HepG2 (cell line): ENCODE results near the gene ANKRD42. TPM values are rescaled to one million over a fixed set of nuclear protein-coding genes. Genes with fewer than 3 reads are reported as not detected.
A peak's percentile ranks its signal among the peaks of the same experiment; 100 is the strongest.

ENCODE experiments used
- ATF7 ChIP-seq, 2 experiments: fragments of 450-650 bp in 1 of 2; sonication (generic) in 1 of 2; formaldehyde crosslinking in 1 of 2; IDR thresholded peaks; 2 replicates each; pipeline versions ENCODE4 v1.4.0 to v1.6.1; 2016 to 2020; ENCODE audit warnings: antibody characterized with exemption in 1 of 2, mild to moderate bottlenecking in 1 of 2, missing genetic modification reagents in 1 of 2
- ATRX ChIP-seq: sonication (generic); formaldehyde crosslinking; IDR thresholded peaks from 2 replicates; pipeline ENCODE4 v1.4.0; 2020; ENCODE audit warnings: missing genetic modification reagents, borderline replicate concordance
- CREM ChIP-seq, 2 experiments: sonication (generic) in 1 of 2; formaldehyde crosslinking in 1 of 2; IDR thresholded peaks; 2 replicates each; pipeline versions ENCODE4 v1.4.0 to v1.6.1; 2016 to 2020; ENCODE audit warnings: antibody characterized with exemption in 1 of 2, mild to moderate bottlenecking in 1 of 2, missing genetic modification reagents in 1 of 2
- EHMT2 ChIP-seq: fragments of 200-600 bp; sonication (generic); IDR thresholded peaks from 2 replicates; pipeline ENCODE4 v1.7.0; 2017; ENCODE audit warnings: antibody characterized with exemption, low read depth, low read length, borderline replicate concordance
- ELF3 ChIP-seq: IDR thresholded peaks from 2 replicates; pipeline ENCODE4 v1.6.1; 2016; ENCODE audit warnings: missing genetic modification reagents, missing compliant biosample characterization
- ETV5 ChIP-seq: IDR thresholded peaks from 2 replicates; pipeline ENCODE4 v1.6.1; 2018; ENCODE audit warnings: missing biosample characterization, missing genetic modification reagents, inconsistent platforms, borderline replicate concordance
- HNF4A ChIP-seq: sonication (generic); formaldehyde crosslinking; IDR thresholded peaks from 2 replicates; pipeline ENCODE4 v1.4.0; 2020; ENCODE audit warnings: missing genetic modification reagents
- IKZF1 ChIP-seq: fragments of 450-650 bp; IDR thresholded peaks from 2 replicates; pipeline ENCODE4 v1.7.1; 2016
- ISL2 ChIP-seq: sonication (generic); formaldehyde crosslinking; IDR thresholded peaks from 2 replicates; pipeline ENCODE4 v1.5.0; 2020; ENCODE audit warnings: missing genetic modification reagents
- MZF1 ChIP-seq: sonication (generic); formaldehyde crosslinking; IDR thresholded peaks from 2 replicates; pipeline ENCODE4 v1.8.1; 2023; ENCODE audit warnings: mild to moderate bottlenecking, missing genetic modification reagents, borderline replicate concordance
- NAIF1 ChIP-seq: sonication (generic); formaldehyde crosslinking; IDR thresholded peaks from 2 replicates; pipeline ENCODE4 v1.5.0; 2020; ENCODE audit warnings: mild to moderate bottlenecking, missing genetic modification reagents, borderline replicate concordance
- NCOR1 ChIP-seq: fragments of 200-600 bp; sonication (generic); IDR thresholded peaks from 2 replicates; pipeline ENCODE4 v1.7.0; 2017; ENCODE audit warnings: antibody characterized with exemption, low read length, borderline replicate concordance
- SATB2 ChIP-seq: sonication (generic); formaldehyde crosslinking; IDR thresholded peaks from 2 replicates; pipeline ENCODE4 v1.5.0; 2020; ENCODE audit warnings: missing genetic modification reagents
- SKI ChIP-seq: fragments of 450-650 bp; IDR thresholded peaks from one replicate; pipeline ENCODE4 v1.6.1; 2018; ENCODE audit warnings: mild to moderate bottlenecking; ENCODE audit not compliant: partially characterized antibody
- SMC3 ChIP-seq: IDR thresholded peaks from 2 replicates; pipeline ENCODE4 v1.6.1; 2011; ENCODE audit warnings: low read length, improper control_type of control experiment
- SOX6 ChIP-seq, 2 experiments: fragments of 450-650 bp in 1 of 2; sonication (generic) in 1 of 2; formaldehyde crosslinking in 1 of 2; IDR thresholded peaks; 2 replicates each; pipeline versions ENCODE4 v1.4.0 to v1.6.1; 2017 to 2020; ENCODE audit warnings: antibody characterized with exemption in 1 of 2, mild to moderate bottlenecking in 1 of 2, missing genetic modification reagents in 1 of 2
- SP140L ChIP-seq: sonication (generic); formaldehyde crosslinking; IDR thresholded peaks from 2 replicates; pipeline ENCODE4 v1.4.0; 2020; ENCODE audit warnings: missing genetic modification reagents, borderline replicate concordance
- SRY ChIP-seq: sonication (generic); formaldehyde crosslinking; IDR thresholded peaks from 2 replicates; pipeline ENCODE4 v1.8.0; 2022; ENCODE audit warnings: mild to moderate bottlenecking, missing genetic modification reagents
- TBP ChIP-seq: sonication (generic); formaldehyde crosslinking; IDR thresholded peaks from 2 replicates; pipeline ENCODE4 v1.5.0; 2020; ENCODE audit warnings: missing genetic modification reagents
- ZFX ChIP-seq: sonication (generic); formaldehyde crosslinking; IDR thresholded peaks from 2 replicates; pipeline ENCODE4 v1.4.0; 2020; ENCODE audit warnings: mild to moderate bottlenecking, low read depth, missing genetic modification reagents, moderate library complexity
- ZMYM2 ChIP-seq: sonication (generic); formaldehyde crosslinking; IDR thresholded peaks from 2 replicates; pipeline ENCODE4 v1.8.0; 2022; ENCODE audit warnings: mild to moderate bottlenecking, missing genetic modification reagents
- ZNF232 ChIP-seq: sonication (generic); formaldehyde crosslinking; IDR thresholded peaks from 2 replicates; pipeline ENCODE4 v1.4.0; 2020; ENCODE audit warnings: missing genetic modification reagents, borderline replicate concordance
- ZNF274 ChIP-seq: sonication (generic); formaldehyde crosslinking; IDR thresholded peaks from 2 replicates; pipeline ENCODE4 v1.5.1; 2020; ENCODE audit warnings: mild to moderate bottlenecking, missing genetic modification reagents
- ZNF292 ChIP-seq: sonication (generic); formaldehyde crosslinking; IDR thresholded peaks from 2 replicates; pipeline ENCODE4 v1.8.1; 2022; ENCODE audit warnings: mild to moderate bottlenecking, low read depth, missing genetic modification reagents, borderline replicate concordance
- ZNF3 ChIP-seq: IDR thresholded peaks from 2 replicates; pipeline ENCODE4 v1.7.0; 2017; ENCODE audit warnings: inconsistent platforms
- ZNF326 ChIP-seq: sonication (generic); formaldehyde crosslinking; IDR thresholded peaks from 2 replicates; pipeline ENCODE4 v1.4.0; 2020; ENCODE audit warnings: missing genetic modification reagents, borderline replicate concordance
- ZNF343 ChIP-seq: sonication (generic); formaldehyde crosslinking; IDR thresholded peaks from 2 replicates; pipeline ENCODE4 v1.4.0; 2020; ENCODE audit warnings: mild to moderate bottlenecking, missing genetic modification reagents
- ZNF629 ChIP-seq: sonication (generic); formaldehyde crosslinking; conservative IDR thresholded peaks from 2 replicates; pipeline ENCODE4 v1.5.0; 2020; ENCODE audit warnings: missing genetic modification reagents
- ZNF761 ChIP-seq: sonication (generic); formaldehyde crosslinking; conservative IDR thresholded peaks from 2 replicates; pipeline ENCODE4 v1.4.0; 2020; ENCODE audit warnings: mild to moderate bottlenecking, missing genetic modification reagents
- ZNF776 ChIP-seq: sonication (generic); formaldehyde crosslinking; IDR thresholded peaks from 2 replicates; pipeline ENCODE4 v1.4.0; 2020; ENCODE audit warnings: mild to moderate bottlenecking, missing genetic modification reagents
- polyA plus RNA-seq, 8 experiments: library from polyadenylated mRNA; depleted of rRNA in 3 of 8; stranded (reverse) in 7 of 8; unstranded in 1 of 8; fragments of >200 nt; fragmentation: Illumina TruSeq in 4 of 8; extraction: Trizol in 4 of 8; gene quantifications; 2 replicates each; pipeline versions ENCODE4 v1.2.1 to v1.2.3, GENCODE V29; 2011 to 2016; ENCODE audit warnings: low read depth in 4 of 8, missing spikeins in 1 of 8, mixed read lengths in 1 of 8; ENCODE audit not compliant: insufficient read depth in 1 of 8
- total RNA-seq, 5 experiments: library from RNA; depleted of rRNA; stranded (reverse); fragments of >200 nt; fragmentation: Illumina TruSeq; extraction: Trizol; gene quantifications; 2 replicates each; pipeline ENCODE4 v1.2.3, GENCODE V29; 2016; ENCODE audit warnings: low read depth in 1 of 5
- TF ChIP-seq, protein P1 (sequence below): sonication (generic); formaldehyde crosslinking; IDR thresholded peaks from 2 replicates; pipeline ENCODE4 v1.4.0; 2020; ENCODE audit warnings: missing genetic modification reagents, mild to moderate bottlenecking, borderline replicate concordance
- TF ChIP-seq, protein P2 (sequence below): IDR thresholded peaks from 2 replicates; pipeline ENCODE4 v1.6.1; 2016; ENCODE audit warnings: low read depth

Gene ANKRD42
- total and polyA plus RNA-seq, 2 of the 13 experiments (the other 11 are each of a cell fraction or from before 2014, with no cell fraction given), result 2.2 to 3.7 TPM

DNA sequence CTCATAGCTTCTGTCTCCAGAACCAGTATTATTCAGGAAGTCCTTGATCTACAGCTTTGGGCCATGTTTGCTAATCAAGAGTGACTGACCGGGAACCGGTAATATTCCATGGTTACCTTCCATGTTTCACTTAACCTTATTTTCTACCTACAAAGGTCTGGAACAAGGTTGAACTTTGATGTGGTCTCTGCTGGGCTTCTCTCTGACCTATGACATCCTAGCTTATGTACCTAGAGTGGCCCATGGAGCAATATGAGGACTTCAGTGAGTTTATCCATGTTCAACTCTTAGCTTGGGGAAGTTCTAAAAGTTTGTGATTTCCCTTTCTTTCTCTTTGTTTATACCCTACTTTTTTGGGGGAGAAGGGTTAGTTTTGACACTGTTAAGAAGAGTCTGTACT is 59.4 kb downstream of the ANKRD42 start (continued):
- no peak for TF ChIP-seq ZNF326
- no peak for TF ChIP-seq MZF1
- TF ChIP-seq ATRX (CRISPR knock-in tag), result no peak
- TF ChIP-seq ZNF776 (CRISPR knock-in tag), result no peak
- TF ChIP-seq SP140L (CRISPR knock-in tag), result no peak
- TF ChIP-seq SATB2 (CRISPR knock-in tag), result no peak
- TF ChIP-seq ELF3 (CRISPR knock-in tag), result peak; percentile 82
- TF ChIP-seq ISL2 (CRISPR knock-in tag), result peak; percentile 77; the same call in 1 of the 2 replicates
- peak; percentile 48; the same call in 1 of the 2 replicates for TF ChIP-seq ETV5 (CRISPR knock-in tag)
- peak; percentile 64 for TF ChIP-seq CREM (IDR thresholded peaks at IDR 0.05)
- TF ChIP-seq CREM (CRISPR knock-in tag; IDR thresholded peaks at IDR 0.05), result no peak
- no peak for TF ChIP-seq ZNF274 (CRISPR knock-in tag)
- 0 out of 2 replicates have a peak, but pooled peaks have one; percentile 28 for TF ChIP-seq ZNF343 (CRISPR knock-in tag)
- TF ChIP-seq ZFX (CRISPR knock-in tag), result peak; percentile 25; the same call in 1 of the 2 replicates
- TF ChIP-seq SRY (CRISPR knock-in tag), result no peak
- no peak for TF ChIP-seq IKZF1
- TF ChIP-seq, protein P1, sequence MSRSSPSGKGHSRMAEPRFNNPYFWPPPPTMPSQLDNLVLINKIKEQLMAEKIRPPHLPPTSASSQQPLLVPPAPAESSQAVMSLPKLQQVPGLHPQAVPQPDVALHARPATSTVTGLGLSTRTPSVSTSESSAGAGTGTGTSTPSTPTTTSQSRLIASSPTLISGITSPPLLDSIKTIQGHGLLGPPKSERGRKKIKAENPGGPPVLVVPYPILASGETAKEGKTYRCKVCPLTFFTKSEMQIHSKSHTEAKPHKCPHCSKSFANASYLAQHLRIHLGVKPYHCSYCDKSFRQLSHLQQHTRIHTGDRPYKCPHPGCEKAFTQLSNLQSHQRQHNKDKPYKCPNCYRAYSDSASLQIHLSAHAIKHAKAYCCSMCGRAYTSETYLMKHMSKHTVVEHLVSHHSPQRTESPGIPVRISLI, result no peak
- TF ChIP-seq ATF7 (IDR thresholded peaks at IDR 0.05), result no peak
- TF ChIP-seq ATF7 (CRISPR knock-in tag; IDR thresholded peaks at IDR 0.05), result no peak
- TF ChIP-seq SMC3, result no peak
- TF ChIP-seq NCOR1, result peak; percentile 70; the same call in 1 of the 2 replicates
- TF ChIP-seq NAIF1 (CRISPR knock-in tag), result no peak
- no peak for TF ChIP-seq ZNF3 (CRISPR knock-in tag)
- TF ChIP-seq ZNF232 (CRISPR knock-in tag), result no peak
- 0 out of 2 replicates have a peak, but pooled peaks have one; percentile 64 for TF ChIP-seq ZMYM2 (CRISPR knock-in tag)
- peak; percentile 24; the same call in 1 of the 2 replicates for TF ChIP-seq ZNF629 (CRISPR knock-in tag)
- no peak for TF ChIP-seq ZNF292 (CRISPR knock-in tag)
- no peak for TF ChIP-seq TBP (CRISPR knock-in tag)
- no peak for TF ChIP-seq ZNF761 (CRISPR knock-in tag)
- TF ChIP-seq, protein P2, sequence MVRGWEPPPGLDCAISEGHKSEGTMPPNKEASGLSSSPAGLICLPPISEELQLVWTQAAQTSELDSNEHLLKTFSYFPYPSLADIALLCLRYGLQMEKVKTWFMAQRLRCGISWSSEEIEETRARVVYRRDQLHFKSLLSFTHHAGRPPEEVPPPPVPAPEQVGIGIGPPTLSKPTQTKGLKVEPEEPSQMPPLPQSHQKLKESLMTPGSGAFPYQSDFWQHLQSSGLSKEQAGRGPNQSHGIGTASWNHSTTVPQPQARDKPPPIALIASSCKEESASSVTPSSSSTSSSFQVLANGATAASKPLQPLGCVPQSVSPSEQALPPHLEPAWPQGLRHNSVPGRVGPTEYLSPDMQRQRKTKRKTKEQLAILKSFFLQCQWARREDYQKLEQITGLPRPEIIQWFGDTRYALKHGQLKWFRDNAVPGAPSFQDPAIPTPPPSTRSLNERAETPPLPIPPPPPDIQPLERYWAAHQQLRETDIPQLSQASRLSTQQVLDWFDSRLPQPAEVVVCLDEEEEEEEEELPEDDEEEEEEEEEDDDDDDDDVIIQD (CRISPR knock-in tag), result peak; percentile 94
- peak; percentile 94 for TF ChIP-seq HNF4A (CRISPR knock-in tag)
- no peak for TF ChIP-seq SOX6 (IDR thresholded peaks at IDR 0.05)
- TF ChIP-seq SOX6 (CRISPR knock-in tag; IDR thresholded peaks at IDR 0.05), result peak; percentile 68
- peak; percentile 32 for TF ChIP-seq SKI
- TF ChIP-seq EHMT2, result peak; percentile 75; the same call in 1 of the 2 replicates
